OCI-LY7 (cell line): ENCODE data around the gene NRBF2. TPM values are rescaled to one million over a fixed set of nuclear protein-coding genes. Genes with fewer than 3 reads are reported as not detected.

Experiments
- BruUV-seq: library from RNA; stranded (reverse); fragments of 400-500 nt; replicated peaks from 2 replicates; lab custom pipeline; 2021; lab: Mats Ljungman, UMichigan
- CTCF ChIA-PET: fragments of 300-600 bp; sonication (Branson Sonifier 250); formaldehyde crosslinking; loops from one replicate; lab custom pipeline; 2022; ENCODE audit warnings: antibody characterized with exemption; ENCODE audit not compliant: unreplicated experiment; lab: Charles Lee
- POLR2A ChIA-PET: fragments of 300-600 bp; sonication (Branson Sonifier 250); formaldehyde crosslinking; loops from one replicate; lab custom pipeline; 2022; ENCODE audit warnings: antibody characterized with exemption; lab: Charles Lee
- DNase-seq: peaks from one replicate; pipeline ENCODE4 v3.0.0-alpha.2; 2015; ENCODE audit warnings: low spot score
- H2AFZ ChIP-seq: fragments of 200-600 bp; sonication (generic), shearing (Covaris generic); 2 replicates; pipeline ENCODE4 v1.6.1; 2014; ENCODE audit warnings: mild to moderate bottlenecking, antibody characterized with exemption, low read length, moderate library complexity
- H3K27ac ChIP-seq: fragments of 200-600 bp; sonication (generic); 2 replicates; pipeline ENCODE4 v1.5.1; 2014; ENCODE audit warnings: mixed run types, low read depth, mild to moderate bottlenecking, moderate library complexity, low read length, inconsistent platforms; ENCODE audit not compliant: poor library complexity, severe bottlenecking
- H3K36me3 ChIP-seq: fragments of 200-600 bp; sonication (generic); 2 replicates; pipeline ENCODE4 v1.6.1; 2014; ENCODE audit warnings: mild to moderate bottlenecking, antibody characterized with exemption, low read length, moderate library complexity, mixed read lengths; ENCODE audit not compliant: insufficient read depth
- H3K4me1 ChIP-seq: fragments of 200-600 bp; sonication (generic); 2 replicates; pipeline ENCODE4 v1.5.1; 2014; ENCODE audit warnings: mild to moderate bottlenecking, low read length; ENCODE audit not compliant: insufficient read depth, poor library complexity, severe bottlenecking
- H3K4me2 ChIP-seq: fragments of 200-600 bp; sonication (generic); 2 replicates; pipeline ENCODE4 v1.6.1; 2014; ENCODE audit warnings: mild to moderate bottlenecking, low read length
- H3K4me3 ChIP-seq: fragments of 200-600 bp; sonication (generic); 2 replicates; pipeline ENCODE4 v1.5.1; 2014; ENCODE audit warnings: mild to moderate bottlenecking, low read depth, low read length; ENCODE audit not compliant: poor library complexity, severe bottlenecking
- H3K79me2 ChIP-seq: fragments of 200-600 bp; sonication (generic); 2 replicates; pipeline ENCODE4 v1.6.1; 2016; ENCODE audit warnings: low read depth, mild to moderate bottlenecking, low read length, moderate library complexity, mixed read lengths; ENCODE audit not compliant: insufficient read depth
- H3K9me2 ChIP-seq: fragments of 200-600 bp; sonication (generic); 2 replicates; pipeline ENCODE4 v1.6.1; 2016; ENCODE audit warnings: mild to moderate bottlenecking, low read length, mixed read lengths; ENCODE audit not compliant: insufficient read depth
- H3K9me3 ChIP-seq: fragments of 200-600 bp; sonication (generic); 2 replicates; pipeline ENCODE4 v1.6.1; 2014; ENCODE audit warnings: mild to moderate bottlenecking, mixed run types, low read length, mixed read lengths
- H4K20me1 ChIP-seq: fragments of 200-600 bp; sonication (generic); 2 replicates; pipeline ENCODE4 v1.6.1; 2014; ENCODE audit warnings: mild to moderate bottlenecking, antibody characterized with exemption, low read length, moderate library complexity, mixed read lengths; ENCODE audit not compliant: insufficient read depth
- CTCF ChIP-seq: fragments of 200-600 bp; sonication (generic); conservative IDR thresholded peaks from 2 replicates; pipeline ENCODE4 v1.5.1; 2014; ENCODE audit warnings: mild to moderate bottlenecking, antibody characterized with exemption, low read length, moderate library complexity, mixed read lengths
- EZH2phosphoT487 ChIP-seq: fragments of 200-600 bp; sonication (generic); IDR thresholded peaks from 2 replicates; pipeline ENCODE4 v1.6.1; 2018; ENCODE audit warnings: low read depth, borderline replicate concordance, mild to moderate bottlenecking, mixed run types, antibody characterized with exemption, low read length, moderate library complexity, mixed read lengths
- intact Hi-C: fragments of 100-400 bp; cut with micrococcal nuclease; formaldehyde crosslinking; loops from one replicate; pipeline ENCODE4 v1.10.0; 2022; ENCODE audit not compliant: unreplicated experiment
- total RNA-seq, 2 experiments: library from RNA; depleted of rRNA in 1 of 2; stranded (reverse); fragments of >200 nt in 1 of 2; shearing (Covaris generic) in 1 of 2; gene quantifications; 2 replicates each; pipeline ENCODE4 v1.2.3, GENCODE V29; 2014 to 2022

The NRBF2 gene
- total RNA-seq, 2 experiments from 2014 or later = 14.2 to 20.7 TPM

DNA sequence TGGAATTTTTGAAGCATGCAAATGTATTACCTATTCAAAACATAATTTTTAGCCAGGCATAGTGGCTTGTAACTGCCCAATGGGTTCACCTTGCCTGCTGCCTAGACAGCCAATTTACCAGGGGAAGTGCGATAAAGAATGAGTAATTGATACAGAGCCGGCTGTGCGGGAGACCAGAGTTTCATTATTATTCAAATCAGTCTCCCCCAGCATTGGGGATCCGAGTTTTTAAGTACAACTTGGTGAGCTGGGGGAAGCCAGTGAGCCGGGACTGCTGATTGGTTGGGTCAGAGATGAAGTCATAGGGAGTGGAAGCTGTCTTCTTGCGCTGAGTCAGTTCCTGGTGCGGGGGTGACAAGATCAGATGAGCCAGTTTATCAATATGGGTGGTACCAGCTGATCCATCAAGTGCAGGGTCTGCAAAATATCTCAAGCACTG is 29.1 kb upstream of the NRBF2 start:
- Histone ChIP-seq H2AFZ (no peak overlapping the region), H3K4me2 (no peak overlapping the region), H3K4me3 (no peak overlapping the region), H3K79me2 (no peaks in the 10 kb centered on the region), H3K9me2 (no peaks in the 10 kb centered on the region), H3K27ac (no peak overlapping the region), H3K4me1 (no peaks in the 10 kb centered on the region), H4K20me1 (no peaks in the 10 kb centered on the region), H3K9me3 (no peaks in the 10 kb centered on the region), H3K36me3 (no peaks in the 10 kb centered on the region)
- POLR2A ChIA-PET = no interaction called here
- TF ChIP-seq CTCF (no peak), EZH2phosphoT487 (no peak)
- no TSS peak for BruUV-seq
- no peak for DNase-seq
- intact Hi-C loops = no loop called here
- CTCF ChIA-PET = no interaction called here

GRCh38 chr10:63105225-63106110 is 27.7 kb upstream of the NRBF2 start:
- H3K9me3 ChIP-seq = no peaks in the 10 kb centered on the region
- no peaks in the 10 kb centered on the region for H3K36me3 ChIP-seq
- no peak for DNase-seq
- CTCF ChIA-PET = no interaction called here
- H3K79me2 ChIP-seq = no peaks in the 10 kb centered on the region
- H3K9me2 ChIP-seq = no peaks in the 10 kb centered on the region
- no peak overlapping the region for H2AFZ ChIP-seq
- H3K4me2 ChIP-seq = no peak overlapping the region
- intact Hi-C loops = no loop called here
- BruUV-seq = no TSS peak
- no peaks in the 10 kb centered on the region for H4K20me1 ChIP-seq
- no peak overlapping the region for H3K27ac ChIP-seq
- no peaks in the 10 kb centered on the region for H3K4me1 ChIP-seq
- H3K4me3 ChIP-seq = no peak overlapping the region
- POLR2A ChIA-PET = no interaction called here
- TF ChIP-seq CTCF (no peak), EZH2phosphoT487 (no peak)

DNA sequence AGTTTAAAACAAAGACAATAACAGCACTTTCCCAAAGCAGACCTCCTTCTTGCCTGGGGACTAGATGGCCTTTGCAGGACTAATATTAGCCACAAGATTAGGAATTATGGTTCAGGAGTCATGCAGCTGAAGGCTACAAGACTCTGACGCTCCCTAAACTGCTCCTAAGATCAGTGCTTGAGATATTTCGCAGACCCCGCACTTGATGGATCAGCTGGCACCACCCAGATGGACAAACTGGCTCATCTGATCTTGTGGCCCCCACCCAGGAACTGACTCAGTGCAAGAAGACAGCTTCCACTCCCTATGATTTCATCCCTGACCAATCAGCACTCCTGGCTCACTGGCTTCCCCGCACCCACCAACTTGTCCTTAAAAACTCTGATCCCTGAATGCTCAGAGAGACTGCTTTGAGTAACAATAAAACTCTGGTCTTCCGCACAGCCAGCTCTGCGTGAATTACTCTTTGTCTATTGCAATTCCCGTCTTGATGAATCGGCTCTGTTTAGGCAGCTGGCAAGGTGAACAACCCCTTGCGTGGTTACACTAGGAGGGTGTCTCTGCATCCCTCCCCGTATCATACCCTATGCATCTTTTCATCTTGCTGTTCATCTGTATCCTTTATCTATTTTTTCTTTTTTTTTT is 26.9 kb upstream of the NRBF2 start:
- Histone ChIP-seq H3K9me2 (no peaks in the 10 kb centered on the region), H2AFZ (no peak overlapping the region), H3K36me3 (no peaks in the 10 kb centered on the region), H3K4me2 (no peak overlapping the region), H3K79me2 (no peaks in the 10 kb centered on the region), H3K27ac (no peak overlapping the region), H3K9me3 (no peaks in the 10 kb centered on the region), H4K20me1 (no peaks in the 10 kb centered on the region), H3K4me1 (no peaks in the 10 kb centered on the region), H3K4me3 (no peak overlapping the region)
- DNase-seq = no peak
- POLR2A ChIA-PET = no interaction called here
- intact Hi-C loops = no loop called here
- no peak for TF ChIP-seq EZH2phosphoT487
- no peak for TF ChIP-seq CTCF
- no TSS peak for BruUV-seq
- CTCF ChIA-PET = no interaction called here
